HEK293 (cell line): ENCODE results near the gene PRDX3.
A peak's percentile ranks its signal among the peaks of the same experiment; 100 is the strongest.

Source experiments
- BCL11A ChIP-seq: fragments of 450-650 bp; formaldehyde crosslinking; IDR thresholded peaks from 2 replicates; pipeline ENCODE4 v1.5.1; 2016; ENCODE audit warnings: low read depth, missing biosample characterization, missing genetic modification characterization
- GLIS2 ChIP-seq: fragments of 450-650 bp; formaldehyde crosslinking; IDR thresholded peaks from 2 replicates; pipeline ENCODE4 v1.5.1; 2016; ENCODE audit warnings: missing biosample characterization, missing genetic modification characterization
- KLF9 ChIP-seq: fragments of 450-650 bp; formaldehyde crosslinking; IDR thresholded peaks from 2 replicates; pipeline ENCODE4 v1.5.1; 2016; ENCODE audit warnings: missing biosample characterization, missing genetic modification characterization, low read depth
- OSR2 ChIP-seq: fragments of 450-650 bp; formaldehyde crosslinking; IDR thresholded peaks from 2 replicates; pipeline ENCODE4 v1.5.1; 2016; ENCODE audit warnings: missing biosample characterization, missing genetic modification characterization
- ZEB2 ChIP-seq: fragments of 450-650 bp; formaldehyde crosslinking; IDR thresholded peaks from 2 replicates; pipeline ENCODE4 v1.5.1; 2016; ENCODE audit warnings: missing biosample characterization, missing genetic modification characterization
- ZNF112 ChIP-seq: fragments of 450-650 bp; formaldehyde crosslinking; IDR thresholded peaks from 2 replicates; pipeline ENCODE4 v1.5.0; 2017; ENCODE audit warnings: missing biosample characterization, missing genetic modification characterization
- ZNF138 ChIP-seq: fragments of 450-650 bp; formaldehyde crosslinking; IDR thresholded peaks from 2 replicates; pipeline ENCODE4 v1.5.1; 2016; ENCODE audit warnings: missing biosample characterization, missing genetic modification characterization, borderline replicate concordance
- ZNF140 ChIP-seq: fragments of 450-650 bp; formaldehyde crosslinking; IDR thresholded peaks from 2 replicates; pipeline ENCODE4 v1.5.1; 2016; ENCODE audit warnings: missing biosample characterization, missing genetic modification characterization
- ZNF2 ChIP-seq: fragments of 450-650 bp; formaldehyde crosslinking; IDR thresholded peaks from 2 replicates; pipeline ENCODE4 v1.5.1; 2016; ENCODE audit warnings: missing biosample characterization, missing genetic modification characterization
- ZNF311 ChIP-seq: fragments of 450-650 bp; formaldehyde crosslinking; IDR thresholded peaks from 2 replicates; pipeline ENCODE4 v1.5.1; 2017; ENCODE audit warnings: missing biosample characterization, missing genetic modification characterization, borderline replicate concordance
- ZNF350 ChIP-seq: fragments of 450-650 bp; formaldehyde crosslinking; IDR thresholded peaks from 2 replicates; pipeline ENCODE4 v1.5.0; 2017; ENCODE audit warnings: missing biosample characterization, mild to moderate bottlenecking, missing genetic modification characterization
- ZNF366 ChIP-seq: fragments of 450-650 bp; formaldehyde crosslinking; conservative IDR thresholded peaks from 2 replicates; pipeline ENCODE4 v1.5.1; 2016; ENCODE audit warnings: missing biosample characterization, missing genetic modification characterization
- ZNF433 ChIP-seq: fragments of 450-650 bp; formaldehyde crosslinking; IDR thresholded peaks from 2 replicates; pipeline ENCODE4 v1.5.1; 2016; ENCODE audit warnings: missing biosample characterization, missing genetic modification characterization, low read depth
- ZNF624 ChIP-seq: fragments of 450-650 bp; formaldehyde crosslinking; IDR thresholded peaks from 2 replicates; pipeline ENCODE4 v1.5.1; 2017; ENCODE audit warnings: missing biosample characterization, missing genetic modification characterization
- ZNF629 ChIP-seq: fragments of 450-650 bp; formaldehyde crosslinking; IDR thresholded peaks from 2 replicates; pipeline ENCODE4 v1.5.1; 2017; ENCODE audit warnings: missing biosample characterization, missing genetic modification characterization
- ZNF677 ChIP-seq: fragments of 450-650 bp; IDR thresholded peaks from 2 replicates; pipeline ENCODE4 v1.5.0; 2018; ENCODE audit warnings: missing biosample characterization, mild to moderate bottlenecking, missing genetic modification characterization, moderate library complexity
- ZNF777 ChIP-seq: fragments of 450-650 bp; formaldehyde crosslinking; IDR thresholded peaks from 2 replicates; pipeline ENCODE4 v1.5.1; 2017; ENCODE audit warnings: missing biosample characterization, missing genetic modification characterization, borderline replicate concordance
- TF ChIP-seq, protein P1 (sequence below): fragments of 450-650 bp; formaldehyde crosslinking; IDR thresholded peaks from 2 replicates; pipeline ENCODE4 v1.5.1; 2016; ENCODE audit warnings: missing biosample characterization, missing genetic modification characterization
- TF ChIP-seq, protein P2 (sequence below): fragments of 450-650 bp; formaldehyde crosslinking; IDR thresholded peaks from 2 replicates; pipeline ENCODE4 v1.5.1; 2016; ENCODE audit warnings: missing biosample characterization, missing genetic modification characterization
- TF ChIP-seq, protein P3 (sequence below): fragments of 450-650 bp; formaldehyde crosslinking; IDR thresholded peaks from 2 replicates; pipeline ENCODE4 v1.5.1; 2016; ENCODE audit warnings: missing biosample characterization, missing genetic modification characterization
- TF ChIP-seq, protein P4 (sequence below): fragments of 450-650 bp; formaldehyde crosslinking; IDR thresholded peaks from 2 replicates; pipeline ENCODE4 v1.5.1; 2016; ENCODE audit warnings: missing biosample characterization, missing genetic modification characterization
- TF ChIP-seq, protein P5 (sequence below): fragments of 450-650 bp; formaldehyde crosslinking; conservative IDR thresholded peaks from 2 replicates; pipeline ENCODE4 v1.5.1; 2016; ENCODE audit warnings: low read depth, missing biosample characterization, missing genetic modification characterization
- TF ChIP-seq, protein P6 (sequence below): fragments of 450-650 bp; formaldehyde crosslinking; IDR thresholded peaks from 2 replicates; pipeline ENCODE4 v1.5.1; 2016; ENCODE audit warnings: missing biosample characterization, missing genetic modification characterization, low read depth
- TF ChIP-seq, protein P7 (sequence below): fragments of 450-650 bp; formaldehyde crosslinking; IDR thresholded peaks from 2 replicates; pipeline ENCODE4 v1.5.1; 2016; ENCODE audit warnings: missing biosample characterization, missing genetic modification characterization

PRDX3 gene

DNA sequence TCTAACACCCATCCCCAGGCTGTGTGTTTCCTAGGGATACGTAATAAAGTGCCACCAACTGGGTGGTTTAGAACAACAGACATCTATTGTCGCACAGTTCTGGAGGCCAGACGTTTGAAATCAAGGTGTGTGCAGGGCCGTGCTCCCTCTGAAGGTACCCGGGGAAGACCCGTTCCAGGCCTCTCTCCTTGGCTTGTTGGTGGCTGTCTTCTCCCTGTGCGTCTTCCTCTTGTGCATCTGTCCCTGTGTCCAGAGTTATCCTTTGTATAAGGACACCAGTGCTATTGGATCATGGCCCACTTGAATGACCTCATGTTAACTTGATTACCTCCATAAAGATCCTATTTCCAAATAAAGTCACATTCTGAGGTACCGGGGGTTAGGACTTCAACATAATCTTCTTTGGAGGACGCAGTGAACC, 44.4 kb upstream of the PRDX3 start (continued):
- TF ChIP-seq, protein P1, sequence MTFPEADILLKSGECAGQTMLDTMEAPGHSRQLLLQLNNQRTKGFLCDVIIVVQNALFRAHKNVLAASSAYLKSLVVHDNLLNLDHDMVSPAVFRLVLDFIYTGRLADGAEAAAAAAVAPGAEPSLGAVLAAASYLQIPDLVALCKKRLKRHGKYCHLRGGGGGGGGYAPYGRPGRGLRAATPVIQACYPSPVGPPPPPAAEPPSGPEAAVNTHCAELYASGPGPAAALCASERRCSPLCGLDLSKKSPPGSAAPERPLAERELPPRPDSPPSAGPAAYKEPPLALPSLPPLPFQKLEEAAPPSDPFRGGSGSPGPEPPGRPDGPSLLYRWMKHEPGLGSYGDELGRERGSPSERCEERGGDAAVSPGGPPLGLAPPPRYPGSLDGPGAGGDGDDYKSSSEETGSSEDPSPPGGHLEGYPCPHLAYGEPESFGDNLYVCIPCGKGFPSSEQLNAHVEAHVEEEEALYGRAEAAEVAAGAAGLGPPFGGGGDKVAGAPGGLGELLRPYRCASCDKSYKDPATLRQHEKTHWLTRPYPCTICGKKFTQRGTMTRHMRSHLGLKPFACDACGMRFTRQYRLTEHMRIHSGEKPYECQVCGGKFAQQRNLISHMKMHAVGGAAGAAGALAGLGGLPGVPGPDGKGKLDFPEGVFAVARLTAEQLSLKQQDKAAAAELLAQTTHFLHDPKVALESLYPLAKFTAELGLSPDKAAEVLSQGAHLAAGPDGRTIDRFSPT (tag by site-specific recombination): peak; percentile 37; the same call in 1 of the 2 replicates
- TF ChIP-seq ZEB2 (tag by site-specific recombination) (0 out of 2 replicates have a peak, but pooled peaks have one; percentile 36), ZNF2 (tag by site-specific recombination) (no peak), ZNF138 (tag by site-specific recombination) (no peak), GLIS2 (tag by site-specific recombination) (no peak), ZNF350 (tag by site-specific recombination) (no peak), ZNF433 (no peak), BCL11A (tag by site-specific recombination) (no peak), ZNF777 (tag by site-specific recombination) (no peak), ZNF624 (no peak), ZNF112 (no peak), ZNF140 (tag by site-specific recombination) (no peak), KLF9 (tag by site-specific recombination) (no peak), ZNF677 (tag by site-specific recombination) (no peak), OSR2 (tag by site-specific recombination) (no peak), ZNF629 (tag by site-specific recombination) (peak; percentile 83), ZNF311 (tag by site-specific recombination) (no peak), ZNF366 (tag by site-specific recombination) (peak; percentile 46)
- TF ChIP-seq, protein P2, sequence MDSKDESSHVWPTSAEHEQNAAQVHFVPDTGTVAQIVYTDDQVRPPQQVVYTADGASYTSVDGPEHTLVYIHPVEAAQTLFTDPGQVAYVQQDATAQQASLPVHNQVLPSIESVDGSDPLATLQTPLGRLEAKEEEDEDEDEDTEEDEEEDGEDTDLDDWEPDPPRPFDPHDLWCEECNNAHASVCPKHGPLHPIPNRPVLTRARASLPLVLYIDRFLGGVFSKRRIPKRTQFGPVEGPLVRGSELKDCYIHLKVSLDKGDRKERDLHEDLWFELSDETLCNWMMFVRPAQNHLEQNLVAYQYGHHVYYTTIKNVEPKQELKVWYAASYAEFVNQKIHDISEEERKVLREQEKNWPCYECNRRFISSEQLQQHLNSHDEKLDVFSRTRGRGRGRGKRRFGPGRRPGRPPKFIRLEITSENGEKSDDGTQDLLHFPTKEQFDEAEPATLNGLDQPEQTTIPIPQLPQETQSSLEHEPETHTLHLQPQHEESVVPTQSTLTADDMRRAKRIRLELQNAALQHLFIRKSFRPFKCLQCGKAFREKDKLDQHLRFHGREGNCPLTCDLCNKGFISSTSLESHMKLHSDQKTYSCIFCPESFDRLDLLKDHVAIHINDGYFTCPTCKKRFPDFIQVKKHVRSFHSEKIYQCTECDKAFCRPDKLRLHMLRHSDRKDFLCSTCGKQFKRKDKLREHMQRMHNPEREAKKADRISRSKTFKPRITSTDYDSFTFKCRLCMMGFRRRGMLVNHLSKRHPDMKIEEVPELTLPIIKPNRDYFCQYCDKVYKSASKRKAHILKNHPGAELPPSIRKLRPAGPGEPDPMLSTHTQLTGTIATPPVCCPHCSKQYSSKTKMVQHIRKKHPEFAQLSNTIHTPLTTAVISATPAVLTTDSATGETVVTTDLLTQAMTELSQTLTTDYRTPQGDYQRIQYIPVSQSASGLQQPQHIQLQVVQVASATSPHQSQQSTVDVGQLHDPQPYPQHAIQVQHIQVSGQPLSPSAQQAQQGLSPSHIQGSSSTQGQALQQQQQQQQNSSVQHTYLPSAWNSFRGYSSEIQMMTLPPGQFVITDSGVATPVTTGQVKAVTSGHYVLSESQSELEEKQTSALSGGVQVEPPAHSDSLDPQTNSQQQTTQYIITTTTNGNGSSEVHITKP (tag by site-specific recombination): no peak
- TF ChIP-seq, protein P3, sequence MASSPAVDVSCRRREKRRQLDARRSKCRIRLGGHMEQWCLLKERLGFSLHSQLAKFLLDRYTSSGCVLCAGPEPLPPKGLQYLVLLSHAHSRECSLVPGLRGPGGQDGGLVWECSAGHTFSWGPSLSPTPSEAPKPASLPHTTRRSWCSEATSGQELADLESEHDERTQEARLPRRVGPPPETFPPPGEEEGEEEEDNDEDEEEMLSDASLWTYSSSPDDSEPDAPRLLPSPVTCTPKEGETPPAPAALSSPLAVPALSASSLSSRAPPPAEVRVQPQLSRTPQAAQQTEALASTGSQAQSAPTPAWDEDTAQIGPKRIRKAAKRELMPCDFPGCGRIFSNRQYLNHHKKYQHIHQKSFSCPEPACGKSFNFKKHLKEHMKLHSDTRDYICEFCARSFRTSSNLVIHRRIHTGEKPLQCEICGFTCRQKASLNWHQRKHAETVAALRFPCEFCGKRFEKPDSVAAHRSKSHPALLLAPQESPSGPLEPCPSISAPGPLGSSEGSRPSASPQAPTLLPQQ (tag by site-specific recombination): peak; percentile 72; the same call in 1 of the 2 replicates
- TF ChIP-seq, protein P4, sequence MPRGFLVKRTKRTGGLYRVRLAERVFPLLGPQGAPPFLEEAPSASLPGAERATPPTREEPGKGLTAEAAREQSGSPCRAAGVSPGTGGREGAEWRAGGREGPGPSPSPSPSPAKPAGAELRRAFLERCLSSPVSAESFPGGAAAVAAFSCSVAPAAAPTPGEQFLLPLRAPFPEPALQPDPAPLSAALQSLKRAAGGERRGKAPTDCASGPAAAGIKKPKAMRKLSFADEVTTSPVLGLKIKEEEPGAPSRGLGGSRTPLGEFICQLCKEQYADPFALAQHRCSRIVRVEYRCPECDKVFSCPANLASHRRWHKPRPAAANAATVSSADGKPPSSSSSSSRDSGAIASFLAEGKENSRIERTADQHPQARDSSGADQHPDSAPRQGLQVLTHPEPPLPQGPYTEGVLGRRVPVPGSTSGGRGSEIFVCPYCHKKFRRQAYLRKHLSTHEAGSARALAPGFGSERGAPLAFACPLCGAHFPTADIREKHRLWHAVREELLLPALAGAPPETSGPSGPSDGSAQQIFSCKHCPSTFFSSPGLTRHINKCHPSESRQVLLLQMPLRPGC (tag by site-specific recombination): no peak
- TF ChIP-seq, protein P5, sequence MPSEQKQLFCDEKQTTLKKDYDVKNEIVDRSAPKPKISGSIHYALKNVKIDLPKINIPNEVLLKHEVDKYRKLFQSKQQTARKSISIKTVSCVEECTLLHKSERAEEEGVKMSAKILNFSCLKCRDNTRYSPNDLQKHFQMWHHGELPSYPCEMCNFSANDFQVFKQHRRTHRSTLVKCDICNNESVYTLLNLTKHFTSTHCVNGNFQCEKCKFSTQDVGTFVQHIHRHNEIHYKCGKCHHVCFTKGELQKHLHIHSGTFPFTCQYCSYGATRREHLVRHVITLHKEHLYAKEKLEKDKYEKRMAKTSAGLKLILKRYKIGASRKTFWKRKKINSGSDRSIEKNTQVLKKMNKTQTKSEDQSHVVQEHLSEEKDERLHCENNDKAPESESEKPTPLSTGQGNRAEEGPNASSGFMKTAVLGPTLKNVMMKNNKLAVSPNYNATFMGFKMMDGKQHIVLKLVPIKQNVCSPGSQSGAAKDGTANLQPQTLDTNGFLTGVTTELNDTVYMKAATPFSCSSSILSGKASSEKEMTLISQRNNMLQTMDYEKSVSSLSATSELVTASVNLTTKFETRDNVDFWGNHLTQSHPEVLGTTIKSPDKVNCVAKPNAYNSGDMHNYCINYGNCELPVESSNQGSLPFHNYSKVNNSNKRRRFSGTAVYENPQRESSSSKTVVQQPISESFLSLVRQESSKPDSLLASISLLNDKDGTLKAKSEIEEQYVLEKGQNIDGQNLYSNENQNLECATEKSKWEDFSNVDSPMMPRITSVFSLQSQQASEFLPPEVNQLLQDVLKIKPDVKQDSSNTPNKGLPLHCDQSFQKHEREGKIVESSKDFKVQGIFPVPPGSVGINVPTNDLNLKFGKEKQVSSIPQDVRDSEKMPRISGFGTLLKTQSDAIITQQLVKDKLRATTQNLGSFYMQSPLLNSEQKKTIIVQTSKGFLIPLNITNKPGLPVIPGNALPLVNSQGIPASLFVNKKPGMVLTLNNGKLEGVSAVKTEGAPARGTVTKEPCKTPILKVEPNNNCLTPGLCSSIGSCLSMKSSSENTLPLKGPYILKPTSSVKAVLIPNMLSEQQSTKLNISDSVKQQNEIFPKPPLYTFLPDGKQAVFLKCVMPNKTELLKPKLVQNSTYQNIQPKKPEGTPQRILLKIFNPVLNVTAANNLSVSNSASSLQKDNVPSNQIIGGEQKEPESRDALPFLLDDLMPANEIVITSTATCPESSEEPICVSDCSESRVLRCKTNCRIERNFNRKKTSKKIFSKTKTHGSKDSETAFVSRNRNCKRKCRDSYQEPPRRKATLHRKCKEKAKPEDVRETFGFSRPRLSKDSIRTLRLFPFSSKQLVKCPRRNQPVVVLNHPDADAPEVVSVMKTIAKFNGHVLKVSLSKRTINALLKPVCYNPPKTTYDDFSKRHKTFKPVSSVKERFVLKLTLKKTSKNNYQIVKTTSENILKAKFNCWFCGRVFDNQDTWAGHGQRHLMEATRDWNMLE: no peak
- TF ChIP-seq, protein P6, sequence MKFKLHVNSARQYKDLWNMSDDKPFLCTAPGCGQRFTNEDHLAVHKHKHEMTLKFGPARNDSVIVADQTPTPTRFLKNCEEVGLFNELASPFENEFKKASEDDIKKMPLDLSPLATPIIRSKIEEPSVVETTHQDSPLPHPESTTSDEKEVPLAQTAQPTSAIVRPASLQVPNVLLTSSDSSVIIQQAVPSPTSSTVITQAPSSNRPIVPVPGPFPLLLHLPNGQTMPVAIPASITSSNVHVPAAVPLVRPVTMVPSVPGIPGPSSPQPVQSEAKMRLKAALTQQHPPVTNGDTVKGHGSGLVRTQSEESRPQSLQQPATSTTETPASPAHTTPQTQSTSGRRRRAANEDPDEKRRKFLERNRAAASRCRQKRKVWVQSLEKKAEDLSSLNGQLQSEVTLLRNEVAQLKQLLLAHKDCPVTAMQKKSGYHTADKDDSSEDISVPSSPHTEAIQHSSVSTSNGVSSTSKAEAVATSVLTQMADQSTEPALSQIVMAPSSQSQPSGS (tag by site-specific recombination): peak; percentile 75
- TF ChIP-seq, protein P7, sequence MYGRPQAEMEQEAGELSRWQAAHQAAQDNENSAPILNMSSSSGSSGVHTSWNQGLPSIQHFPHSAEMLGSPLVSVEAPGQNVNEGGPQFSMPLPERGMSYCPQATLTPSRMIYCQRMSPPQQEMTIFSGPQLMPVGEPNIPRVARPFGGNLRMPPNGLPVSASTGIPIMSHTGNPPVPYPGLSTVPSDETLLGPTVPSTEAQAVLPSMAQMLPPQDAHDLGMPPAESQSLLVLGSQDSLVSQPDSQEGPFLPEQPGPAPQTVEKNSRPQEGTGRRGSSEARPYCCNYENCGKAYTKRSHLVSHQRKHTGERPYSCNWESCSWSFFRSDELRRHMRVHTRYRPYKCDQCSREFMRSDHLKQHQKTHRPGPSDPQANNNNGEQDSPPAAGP (tag by site-specific recombination): no peak
